Panc1 (cell line): ENCODE measurements around the gene REX1BD. TPM values are rescaled to one million over a fixed set of nuclear protein-coding genes. Genes with fewer than 3 reads are reported as not detected.
A peak's percentile ranks its signal among the peaks of the same experiment; 100 is the strongest.

Experiments
- ATAC-seq: fragments of 200-7000 bp; cut with Tn5 transposase; 2 replicates; pipeline ENCODE4 v1.9.1; 2020; ENCODE audit warnings: mild to moderate bottlenecking, moderate library complexity
- BruUV-seq: library from RNA; stranded (reverse); fragments of 400-500 nt; replicated peaks from 2 replicates; lab custom pipeline; 2021; lab: Mats Ljungman, UMichigan
- CTCF ChIA-PET: fragments of 300-600 bp; sonication (Branson Sonifier 250); formaldehyde crosslinking; loops from one replicate; lab custom pipeline; 2022; ENCODE audit warnings: antibody characterized with exemption; lab: Charles Lee
- POLR2A ChIA-PET: fragments of 300-600 bp; sonication (Branson Sonifier 250); formaldehyde crosslinking; loops from one replicate; lab custom pipeline; 2022; ENCODE audit warnings: antibody characterized with exemption; lab: Charles Lee
- DNase-seq: peaks from one replicate; pipeline ENCODE4 v3.0.0-alpha.2; 2010; ENCODE audit warnings: low read depth, low spot score
- H3K27ac ChIP-seq: 2 replicates; pipeline ENCODE4 v1.5.1; 2011; ENCODE audit warnings: mild to moderate bottlenecking, low read length, inconsistent platforms
- H3K27me3 ChIP-seq: fragments of 200-500 bp; sonication (Bioruptor generic); 2 replicates; pipeline ENCODE4 v1.6.0; 2014; ENCODE audit warnings: low read length, inconsistent platforms; ENCODE audit not compliant: control insufficient read depth, insufficient read depth
- H3K36me3 ChIP-seq: fragments of 200-500 bp; sonication (Bioruptor generic); 2 replicates; pipeline ENCODE4 v1.5.1; 2014; ENCODE audit warnings: inconsistent platforms, mild to moderate bottlenecking, low read length, moderate library complexity; ENCODE audit not compliant: control insufficient read depth, insufficient read depth
- H3K4me1 ChIP-seq: 2 replicates; pipeline ENCODE4 v1.5.1; 2011; ENCODE audit warnings: inconsistent platforms, mild to moderate bottlenecking, low read length, moderate library complexity; ENCODE audit not compliant: control insufficient read depth, insufficient read depth
- H3K4me3 ChIP-seq, 2 experiments: 2 replicates each; pipeline ENCODE4 v1.5.1; 2011 to 2012; ENCODE audit warnings: low read depth in 2 of 2, low read length in 2 of 2, mild to moderate bottlenecking in 2 of 2, inconsistent platforms in 1 of 2, moderate library complexity in 1 of 2
- H3K9me3 ChIP-seq: fragments of 200-500 bp; sonication (Bioruptor generic); 2 replicates; pipeline ENCODE4 v1.5.1; 2014; ENCODE audit warnings: low read depth, mild to moderate bottlenecking, inconsistent platforms, low read length, moderate library complexity; ENCODE audit not compliant: control insufficient read depth, insufficient read depth
- CTCF ChIP-seq: fragments of 450-650 bp; IDR thresholded peaks from 2 replicates; pipeline ENCODE4 v1.5.1; 2017; ENCODE audit warnings: mild to moderate bottlenecking
- POLR2AphosphoS5 ChIP-seq: IDR thresholded peaks from 2 replicates; pipeline ENCODE4 v1.6.1; 2012; ENCODE audit warnings: mild to moderate bottlenecking, low read depth, low read length, moderate library complexity
- REST ChIP-seq, 2 experiments: IDR thresholded peaks; 2 replicates each; pipeline ENCODE4 v1.6.1; 2011 to 2012; ENCODE audit warnings: low read depth in 2 of 2, control low read depth in 1 of 2, low read length in 1 of 2, mild to moderate bottlenecking in 1 of 2, moderate library complexity in 1 of 2; ENCODE audit not compliant: insufficient read depth in 1 of 2
- SIN3A ChIP-seq: IDR thresholded peaks from 2 replicates; pipeline ENCODE4 v1.6.1; 2012; ENCODE audit warnings: low read depth, mild to moderate bottlenecking, low read length, moderate library complexity, borderline replicate concordance; ENCODE audit not compliant: insufficient read depth
- TCF7L2 ChIP-seq: IDR thresholded peaks from 2 replicates; pipeline ENCODE4 v1.6.1; 2011; ENCODE audit warnings: mild to moderate bottlenecking, low read depth, low read length, inconsistent platforms
- in situ Hi-C: cut with HindIII; loops from 2 replicates; pipeline ENCODE4 v1.10.0; 2016; ENCODE audit warnings: low sequenced_read_pairs, low pct_unique_long_range_greater_than_20kb
- intact Hi-C: fragments of 100-400 bp; cut with micrococcal nuclease; formaldehyde crosslinking; loops from one replicate; pipeline ENCODE4 v1.10.0; 2022; ENCODE audit not compliant: unreplicated experiment
- total RNA-seq: library from RNA; stranded (reverse); gene quantifications from one replicate; pipeline ENCODE4 v1.2.1, GENCODE V29; 2021; ENCODE audit not compliant: unreplicated experiment

Gene REX1BD
- total RNA-seq, 1 experiment from 2014 or later: 32.0 TPM

- in situ Hi-C loops (no loop called here), intact Hi-C loops (loop anchor here (5.0 to 10.0 kb wide), 2 partner anchors 80 to 252 kb away; no protein-coding TSS in a partner anchor)
- POLR2A ChIA-PET: no interaction called here
- no TSS peak for BruUV-seq
- no peak overlapping the region for H3K27ac ChIP-seq
- CTCF ChIA-PET: interaction anchor here (1.1 kb wide), 1 partner anchor 82 kb away, joined by 4 read pairs; no protein-coding TSS in a partner anchor
- no peaks in the 10 kb centered on the region for H3K27me3 ChIP-seq
- no peaks in the 10 kb centered on the region for H3K9me3 ChIP-seq
- no peaks in the 10 kb centered on the region for H3K4me1 ChIP-seq
- H3K36me3 ChIP-seq: no peaks in the 10 kb centered on the region; the same call in 1 of the 2 replicates
- TF ChIP-seq POLR2AphosphoS5 (0 out of 2 replicates have a peak, but pooled peaks have one; percentile 2), REST (IDR thresholded peaks at IDR 0.05; ENCODE audit: insufficient read depth in 1 of 2, low read depth in 2 of 2, low read length in 1 of 2) (no peak)
- H3K4me3 ChIP-seq: peak overlapping the region in 1 of 2 experiments; percentile 41; a peak in 2 of 4 replicates
- DNase-seq: no peak
- no peak for ATAC-seq
Observed at GRCh38 chr19:18594824-18595373, 6.3 kb downstream of the REX1BD start.

GRCh38 chr19:18595475-18595874 lies 6.9 kb downstream of the REX1BD start:
- ATAC-seq: no peak
- ChIA-PET POLR2A (no interaction called here), CTCF (no interaction called here)
- no peaks in the 10 kb centered on the region for H3K27me3 ChIP-seq
- H3K36me3 ChIP-seq: no peaks in the 10 kb centered on the region
- no peak for DNase-seq
- BruUV-seq: no TSS peak
- TF ChIP-seq REST (IDR thresholded peaks at IDR 0.05; ENCODE audit: insufficient read depth in 1 of 2, low read depth in 2 of 2, low read length in 1 of 2) (no peak), TCF7L2 (no peak), CTCF (no peak), POLR2AphosphoS5 (no peak), SIN3A (no peak)
- no peaks in the 10 kb centered on the region for H3K9me3 ChIP-seq
- in situ Hi-C loops (no loop called here), intact Hi-C loops (loop anchor here (10.0 kb wide), 1 partner anchor 79 kb away; no protein-coding TSS in a partner anchor)
- no peak overlapping the region for H3K4me3 ChIP-seq
- H3K27ac ChIP-seq: no peak overlapping the region
- no peaks in the 10 kb centered on the region for H3K4me1 ChIP-seq
